HCT116 (cell line): Measurements from ENCODE around the gene LY6G6C.

Experiments used
- EZH2phosphoT487 ChIP-seq: fragments of 200-600 bp; IDR thresholded peaks from 2 replicates; pipeline ENCODE4 v1.6.1; 2018; ENCODE audit warnings: antibody characterized with exemption, borderline replicate concordance
- JUND ChIP-seq: IDR thresholded peaks from 2 replicates; pipeline ENCODE4 v1.6.1; 2012
- POLR2A ChIP-seq: IDR thresholded peaks from 2 replicates; pipeline ENCODE4 v1.7.0; 2011; ENCODE audit warnings: borderline replicate concordance; ENCODE audit not compliant: insufficient read depth, insufficient read length; ENCODE audit errors: extremely low read depth
- POLR2AphosphoS5 ChIP-seq: IDR thresholded peaks from 2 replicates; pipeline ENCODE4 v1.6.1; 2011; ENCODE audit warnings: mild to moderate bottlenecking, low read depth, low read length, moderate library complexity
- ZFX ChIP-seq: fragments of 450-650 bp; IDR thresholded peaks from 2 replicates; pipeline ENCODE4 v1.6.1; 2017
- ZNF274 ChIP-seq: fragments of 200-500 bp; sonication (Bioruptor generic); IDR thresholded peaks from 2 replicates; pipeline ENCODE4 v1.6.1; 2014; ENCODE audit warnings: mild to moderate bottlenecking, low read depth, low read length, inconsistent platforms
- TF ChIP-seq, protein P1 (sequence below), 3 experiments: fragments of 200-600 bp in 1 of 3; sonication (generic) in 1 of 3; IDR thresholded peaks in 2 of 3; conservative IDR thresholded peaks in 1 of 3; 2 replicates each; pipeline ENCODE4 v1.5.1; 2012 to 2017; ENCODE audit warnings: low read depth in 2 of 3, low read length in 2 of 3, antibody characterized with exemption in 1 of 3, borderline replicate concordance in 1 of 3, control low read depth in 1 of 3, mild to moderate bottlenecking in 1 of 3, mixed read lengths in 1 of 3, mixed run types in 1 of 3, moderate library complexity in 1 of 3; ENCODE audit not compliant: insufficient read depth in 1 of 3

DNA sequence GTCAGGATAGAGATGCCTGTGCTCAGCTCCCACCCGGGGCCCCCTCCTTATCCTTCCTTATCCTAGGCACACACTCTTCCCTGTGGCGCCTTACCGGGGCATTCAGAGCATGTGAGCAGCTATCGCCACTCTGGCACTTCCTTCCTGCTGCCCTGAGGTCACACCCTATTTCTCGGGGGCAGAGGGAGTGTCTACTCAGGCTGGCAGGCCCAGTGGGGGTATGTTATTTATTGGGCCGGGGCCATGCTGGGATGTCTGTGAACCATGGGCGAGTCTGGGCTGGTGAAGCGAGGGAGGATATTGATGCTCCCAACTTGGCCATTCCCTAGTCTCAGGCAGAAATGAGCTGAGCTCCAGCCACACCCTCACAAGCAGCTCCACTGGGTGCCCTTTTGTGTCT is 10.3 kb downstream of the LY6G6C start:
- no peak for TF ChIP-seq POLR2A
- TF ChIP-seq ZFX = no peak
- TF ChIP-seq, protein P1, sequence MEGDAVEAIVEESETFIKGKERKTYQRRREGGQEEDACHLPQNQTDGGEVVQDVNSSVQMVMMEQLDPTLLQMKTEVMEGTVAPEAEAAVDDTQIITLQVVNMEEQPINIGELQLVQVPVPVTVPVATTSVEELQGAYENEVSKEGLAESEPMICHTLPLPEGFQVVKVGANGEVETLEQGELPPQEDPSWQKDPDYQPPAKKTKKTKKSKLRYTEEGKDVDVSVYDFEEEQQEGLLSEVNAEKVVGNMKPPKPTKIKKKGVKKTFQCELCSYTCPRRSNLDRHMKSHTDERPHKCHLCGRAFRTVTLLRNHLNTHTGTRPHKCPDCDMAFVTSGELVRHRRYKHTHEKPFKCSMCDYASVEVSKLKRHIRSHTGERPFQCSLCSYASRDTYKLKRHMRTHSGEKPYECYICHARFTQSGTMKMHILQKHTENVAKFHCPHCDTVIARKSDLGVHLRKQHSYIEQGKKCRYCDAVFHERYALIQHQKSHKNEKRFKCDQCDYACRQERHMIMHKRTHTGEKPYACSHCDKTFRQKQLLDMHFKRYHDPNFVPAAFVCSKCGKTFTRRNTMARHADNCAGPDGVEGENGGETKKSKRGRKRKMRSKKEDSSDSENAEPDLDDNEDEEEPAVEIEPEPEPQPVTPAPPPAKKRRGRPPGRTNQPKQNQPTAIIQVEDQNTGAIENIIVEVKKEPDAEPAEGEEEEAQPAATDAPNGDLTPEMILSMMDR (IDR thresholded peaks at IDR 0.05 in 2 of 3, conservative IDR thresholded peaks at IDR 0.05 in 1 of 3; ENCODE audit: borderline replicate concordance in 1 of 3, insufficient read depth in 1 of 3, low read depth in 2 of 3, low read length in 2 of 3) = no peak
- no peak for TF ChIP-seq EZH2phosphoT487
- TF ChIP-seq ZNF274 = no peak
- no peak for TF ChIP-seq JUND
- TF ChIP-seq POLR2AphosphoS5 = no peak
